WTC11 (cell line): ENCODE data around the gene ZER1.

Source experiments
- ETV6 ChIP-seq: sonication (generic); formaldehyde crosslinking; IDR thresholded peaks from 2 replicates; pipeline ENCODE4 v1.8.1; 2022; ENCODE audit warnings: mild to moderate bottlenecking, missing genetic modification reagents
- JUN ChIP-seq: sonication (generic); formaldehyde crosslinking; IDR thresholded peaks from 2 replicates; pipeline ENCODE4 v1.8.0; 2023; ENCODE audit warnings: mild to moderate bottlenecking, missing genetic modification reagents
- MYBL2 ChIP-seq: sonication (generic); formaldehyde crosslinking; IDR thresholded peaks from 2 replicates; pipeline ENCODE4 v1.8.1; 2023; ENCODE audit warnings: mild to moderate bottlenecking, moderate library complexity, missing genetic modification reagents
- NR2C2 ChIP-seq: sonication (generic); formaldehyde crosslinking; IDR thresholded peaks from 2 replicates; pipeline ENCODE4 v1.8.0; 2022; ENCODE audit warnings: mild to moderate bottlenecking, missing genetic modification reagents
- PREB ChIP-seq: sonication (generic); formaldehyde crosslinking; IDR thresholded peaks from 2 replicates; pipeline ENCODE4 v1.8.1; 2022; ENCODE audit warnings: mild to moderate bottlenecking, missing genetic modification reagents, moderate library complexity, borderline replicate concordance
- RELA ChIP-seq: sonication (generic); formaldehyde crosslinking; IDR thresholded peaks from 2 replicates; pipeline ENCODE4 v1.8.1; 2022; ENCODE audit warnings: missing genetic modification reagents, mild to moderate bottlenecking, borderline replicate concordance
- RORB ChIP-seq: fragments of 250-450 bp; sonication (Bioruptor Pico); IDR thresholded peaks from 2 replicates; pipeline ENCODE4 v1.9.0; 2021; ENCODE audit warnings: mild to moderate bottlenecking
- ZNF138 ChIP-seq: sonication (generic); formaldehyde crosslinking; conservative IDR thresholded peaks from 2 replicates; pipeline ENCODE4 v1.8.1; 2022; ENCODE audit warnings: mild to moderate bottlenecking, moderate library complexity, missing genetic modification reagents
- TF ChIP-seq, protein P1 (sequence below): fragments of 200-600 bp; IDR thresholded peaks from 2 replicates; pipeline ENCODE4 v1.8.0; 2022; ENCODE audit warnings: antibody characterized with exemption
- TF ChIP-seq, protein P2 (sequence below): sonication (generic); formaldehyde crosslinking; IDR thresholded peaks from 2 replicates; pipeline ENCODE4 v1.8.0; 2022; ENCODE audit warnings: mild to moderate bottlenecking, missing genetic modification reagents

DNA sequence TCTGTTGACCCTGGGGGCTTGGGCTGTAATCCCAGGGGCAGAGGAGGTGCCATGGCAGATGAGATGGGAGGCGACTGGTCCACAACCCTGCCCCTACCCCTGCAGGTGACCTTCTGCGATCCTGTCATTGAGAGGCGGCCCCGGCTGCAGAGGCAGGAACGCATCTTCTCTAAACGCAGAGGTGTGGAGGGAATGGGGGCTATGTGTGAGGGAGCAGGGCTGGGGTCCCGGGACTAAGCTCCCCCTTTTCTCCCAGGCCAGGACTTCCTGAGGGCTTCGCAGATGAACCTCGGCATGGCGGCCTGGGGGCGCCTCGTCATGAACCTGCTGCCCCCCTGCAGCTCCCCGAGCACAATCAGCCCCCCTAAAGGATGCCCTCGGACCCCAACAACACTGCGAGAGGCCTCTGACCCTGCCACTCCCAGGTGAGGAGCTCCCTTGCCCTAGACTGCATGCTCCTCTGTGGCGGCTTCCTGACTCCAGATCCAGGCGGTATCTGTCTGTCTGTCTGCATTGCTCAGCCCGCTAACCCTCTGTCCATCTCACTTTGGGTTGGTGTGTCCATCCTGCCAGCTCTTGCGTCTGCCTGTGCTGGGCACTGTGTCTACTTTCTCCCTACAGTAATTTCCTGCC is 57.7 kb downstream of the ZER1 start:
- TF ChIP-seq ZNF138 (no peak), NR2C2 (CRISPR knock-in tag) (no peak), PREB (CRISPR knock-in tag) (no peak), JUN (CRISPR knock-in tag) (no peak), RORB (no peak), RELA (CRISPR knock-in tag) (no peak), ETV6 (CRISPR knock-in tag) (no peak), MYBL2 (CRISPR knock-in tag) (no peak)
- TF ChIP-seq, protein P1, sequence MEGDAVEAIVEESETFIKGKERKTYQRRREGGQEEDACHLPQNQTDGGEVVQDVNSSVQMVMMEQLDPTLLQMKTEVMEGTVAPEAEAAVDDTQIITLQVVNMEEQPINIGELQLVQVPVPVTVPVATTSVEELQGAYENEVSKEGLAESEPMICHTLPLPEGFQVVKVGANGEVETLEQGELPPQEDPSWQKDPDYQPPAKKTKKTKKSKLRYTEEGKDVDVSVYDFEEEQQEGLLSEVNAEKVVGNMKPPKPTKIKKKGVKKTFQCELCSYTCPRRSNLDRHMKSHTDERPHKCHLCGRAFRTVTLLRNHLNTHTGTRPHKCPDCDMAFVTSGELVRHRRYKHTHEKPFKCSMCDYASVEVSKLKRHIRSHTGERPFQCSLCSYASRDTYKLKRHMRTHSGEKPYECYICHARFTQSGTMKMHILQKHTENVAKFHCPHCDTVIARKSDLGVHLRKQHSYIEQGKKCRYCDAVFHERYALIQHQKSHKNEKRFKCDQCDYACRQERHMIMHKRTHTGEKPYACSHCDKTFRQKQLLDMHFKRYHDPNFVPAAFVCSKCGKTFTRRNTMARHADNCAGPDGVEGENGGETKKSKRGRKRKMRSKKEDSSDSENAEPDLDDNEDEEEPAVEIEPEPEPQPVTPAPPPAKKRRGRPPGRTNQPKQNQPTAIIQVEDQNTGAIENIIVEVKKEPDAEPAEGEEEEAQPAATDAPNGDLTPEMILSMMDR: no peak
- TF ChIP-seq, protein P2, sequence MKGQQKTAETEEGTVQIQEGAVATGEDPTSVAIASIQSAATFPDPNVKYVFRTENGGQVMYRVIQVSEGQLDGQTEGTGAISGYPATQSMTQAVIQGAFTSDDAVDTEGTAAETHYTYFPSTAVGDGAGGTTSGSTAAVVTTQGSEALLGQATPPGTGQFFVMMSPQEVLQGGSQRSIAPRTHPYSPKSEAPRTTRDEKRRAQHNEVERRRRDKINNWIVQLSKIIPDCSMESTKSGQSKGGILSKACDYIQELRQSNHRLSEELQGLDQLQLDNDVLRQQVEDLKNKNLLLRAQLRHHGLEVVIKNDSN (CRISPR knock-in tag): no peak
